GM12878 (cell line): ENCODE results near the gene CAB39. TPM values are rescaled to one million over a fixed set of nuclear protein-coding genes. Genes with fewer than 3 reads are reported as not detected.

Experiments used
- CBFB ChIP-seq: IDR thresholded peaks from 2 replicates; pipeline ENCODE4 v1.6.1; 2016; ENCODE audit warnings: antibody characterized with exemption, low read depth
- CEBPB ChIP-seq, 2 experiments: fragments of 150-350 bp in 1 of 2; IDR thresholded peaks; 2 replicates each; pipeline ENCODE4 v1.6.1; 2012 to 2014; ENCODE audit warnings: low read depth in 2 of 2, low read length in 2 of 2, borderline replicate concordance in 1 of 2, inconsistent platforms in 1 of 2
- DPF2 ChIP-seq: fragments of 450-650 bp; IDR thresholded peaks from 2 replicates; pipeline ENCODE4 v1.6.1; 2017; ENCODE audit warnings: mild to moderate bottlenecking
- E2F8 ChIP-seq: fragments of 450-650 bp; IDR thresholded peaks from 2 replicates; pipeline ENCODE4 v1.6.1; 2018; ENCODE audit warnings: mild to moderate bottlenecking, low read depth, moderate library complexity; ENCODE audit not compliant: partially characterized antibody
- HCFC1 ChIP-seq: fragments of 150-350 bp; IDR thresholded peaks from 2 replicates; pipeline ENCODE4 v1.6.1; 2014; ENCODE audit warnings: low read length
- HDGF ChIP-seq: fragments of 450-650 bp; IDR thresholded peaks from 2 replicates; pipeline ENCODE4 v1.6.1; 2016; ENCODE audit warnings: antibody characterized with exemption
- KDM1A ChIP-seq: fragments of 200-600 bp; sonication (generic); IDR thresholded peaks from 2 replicates; pipeline ENCODE4 v1.6.1; 2016; ENCODE audit warnings: borderline replicate concordance
- MAX ChIP-seq: IDR thresholded peaks from 2 replicates; pipeline ENCODE4 v1.6.1; 2012; ENCODE audit warnings: low read depth, low read length, improper control_type of control experiment
- MXI1 ChIP-seq: fragments of 150-350 bp; IDR thresholded peaks from 2 replicates; pipeline ENCODE4 v1.6.1; 2011; ENCODE audit warnings: low read depth, mild to moderate bottlenecking, inconsistent platforms, low read length, improper control_type of control experiment
- MYB ChIP-seq: fragments of 150-350 bp; IDR thresholded peaks from 2 replicates; pipeline ENCODE4 v1.6.1; 2014; ENCODE audit warnings: mild to moderate bottlenecking, low read depth, low read length, borderline replicate concordance
- PRDM15 ChIP-seq: fragments of 450-650 bp; formaldehyde crosslinking; IDR thresholded peaks from 2 replicates; pipeline ENCODE4 v1.4.0; 2020; ENCODE audit warnings: mild to moderate bottlenecking, moderate library complexity
- RAD51 ChIP-seq: fragments of 450-650 bp; IDR thresholded peaks from 2 replicates; pipeline ENCODE4 v1.6.1; 2016; ENCODE audit warnings: moderate library complexity, mild to moderate bottlenecking, inconsistent platforms
- RBBP5 ChIP-seq: fragments of 200-600 bp; sonication (generic); conservative IDR thresholded peaks from 2 replicates; pipeline ENCODE4 v1.6.1; 2016
- SREBF2 ChIP-seq: IDR thresholded peaks from 2 replicates; pipeline ENCODE4 v1.6.1; 2012; ENCODE audit warnings: mild to moderate bottlenecking, low read length
- SRF ChIP-seq, 2 experiments: IDR thresholded peaks; 2 replicates each; pipeline ENCODE4 v1.6.1; 2011; ENCODE audit warnings: low read depth in 2 of 2, low read length in 2 of 2, mild to moderate bottlenecking in 1 of 2, moderate library complexity in 1 of 2
- TAF1 ChIP-seq: IDR thresholded peaks from 2 replicates; pipeline ENCODE4 v1.6.1; 2011; ENCODE audit warnings: mild to moderate bottlenecking, low read depth, low read length, borderline replicate concordance
- USF1 ChIP-seq: IDR thresholded peaks from 2 replicates; pipeline ENCODE4 v1.6.1; 2011; ENCODE audit warnings: borderline replicate concordance, low read depth, mild to moderate bottlenecking, moderate library complexity, mixed read lengths, low read length; ENCODE audit not compliant: insufficient read depth; ENCODE audit errors: extremely low read length
- YY1 ChIP-seq: IDR thresholded peaks from 2 replicates; pipeline ENCODE4 v1.6.1; 2011; ENCODE audit warnings: low read depth, mild to moderate bottlenecking, low read length
- ZBTB11 ChIP-seq: fragments of 450-650 bp; formaldehyde crosslinking; IDR thresholded peaks from 2 replicates; pipeline ENCODE4 v1.5.0; 2022; ENCODE audit warnings: mild to moderate bottlenecking, missing genetic modification characterization
- ZNF24 ChIP-seq: fragments of 450-650 bp; IDR thresholded peaks from 2 replicates; pipeline ENCODE4 v1.6.1; 2017; ENCODE audit warnings: antibody characterized with exemption, mild to moderate bottlenecking
- ZNF384 ChIP-seq: IDR thresholded peaks from 2 replicates; pipeline ENCODE4 v1.6.1; 2012; ENCODE audit warnings: low read depth, mild to moderate bottlenecking, low read length, improper control_type of control experiment, borderline replicate concordance
- polyA plus RNA-seq, 11 experiments: library from polyadenylated mRNA; depleted of rRNA in 4 of 11; unstranded in 6 of 11; stranded (reverse) in 5 of 11; fragments of >200 nt; fragmentation: Nextera tagmentation in 4 of 11; fragmentation: Illumina TruSeq in 1 of 11; extraction: Ambion mirVana in 4 of 11; extraction: Trizol in 1 of 11; gene quantifications; 1 replicate in 1 of 11; 2 replicates in 10 of 11; pipeline versions ENCODE4 v1.2.1 to v1.2.3, GENCODE V29; 2011 to 2016; ENCODE audit warnings: inconsistent platforms in 2 of 11, missing spikeins in 2 of 11, low read depth in 1 of 11
- total RNA-seq, 4 experiments: library from RNA; depleted of rRNA in 3 of 4; stranded (reverse); fragments of >200 nt in 3 of 4; fragmentation: Illumina TruSeq in 1 of 4; extraction: Trizol in 1 of 4; gene quantifications; 2 replicates each; pipeline versions ENCODE4 v1.2.1 to v1.2.3, GENCODE V29; 2013 to 2021

CAB39 gene
- total and polyA plus RNA-seq, 10 of the 15 experiments (the other 5 are each of a cell fraction or from before 2014, with no cell fraction given), result 13.3 to 129 (median 62.9) TPM

GRCh38 chr2:230665263-230665691, 47.4 kb upstream of the CAB39 start (continued):
- no peak for TF ChIP-seq PRDM15 (CRISPR knock-in tag)
- TF ChIP-seq RAD51, result peak; percentile 53
- no peak for TF ChIP-seq KDM1A
- TF ChIP-seq YY1, result no peak; the same call in 1 of the 2 replicates
- TF ChIP-seq CBFB, result no peak
- 0 out of 2 replicates have a peak, but pooled peaks have one; percentile 15 for TF ChIP-seq MXI1
- TF ChIP-seq SRF (IDR thresholded peaks at IDR 0.05; ENCODE audit: low read depth in 2 of 2, low read length in 2 of 2), result no peak
- no peak for TF ChIP-seq CEBPB (IDR thresholded peaks at IDR 0.05; ENCODE audit: borderline replicate concordance in 1 of 2, low read depth in 2 of 2, low read length in 2 of 2)
- no peak for TF ChIP-seq RBBP5
- no peak for TF ChIP-seq MYB
- TF ChIP-seq E2F8, result no peak
- TF ChIP-seq HCFC1, result no peak
- TF ChIP-seq ZNF24, result peak; percentile 96
- TF ChIP-seq SREBF2, result no peak
- TF ChIP-seq TAF1, result no peak
- 0 out of 2 replicates have a peak, but pooled peaks have one; percentile 57 for TF ChIP-seq MAX
- no peak; the same call in 1 of the 2 replicates for TF ChIP-seq HDGF
- no peak for TF ChIP-seq ZNF384
- peak; percentile 29 for TF ChIP-seq USF1
- no peak for TF ChIP-seq ZBTB11 (CRISPR knock-in tag)
- no peak for TF ChIP-seq DPF2
